Activated CD4-positive, alpha-beta memory T cell treated with anti-CD3 and anti-CD28 coated beads for 36 hours (primary cell): ENCODE measurements around the gene ADAM19. TPM values are rescaled to one million over a fixed set of nuclear protein-coding genes. Genes with fewer than 3 reads are reported as not detected.

Experiments
- CTCF ChIA-PET: fragments of 350-600 bp; sonication (Branson Sonifier 250); formaldehyde crosslinking; loops from one replicate; lab custom pipeline; 2021; ENCODE audit warnings: antibody characterized with exemption, inconsistent platforms; lab: Charles Lee
- POLR2A ChIA-PET: fragments of 350-600 bp; sonication (Branson Sonifier 250); formaldehyde crosslinking; loops from one replicate; lab custom pipeline; 2021; ENCODE audit warnings: antibody characterized with exemption; lab: Charles Lee
- DNase-seq: peaks from one replicate; pipeline ENCODE4 v3.0.0-alpha.2; 2020
- H3K27ac Mint-ChIP-seq: one replicate; pipeline ENCODE4 v1.8.0; 2021; ENCODE audit warnings: mixed read lengths
- H3K27me3 Mint-ChIP-seq: one replicate; pipeline ENCODE4 v1.8.0; 2021; ENCODE audit warnings: mixed read lengths
- H3K36me3 Mint-ChIP-seq: one replicate; pipeline ENCODE4 v1.8.0; 2021; ENCODE audit warnings: mixed read lengths
- H3K4me1 Mint-ChIP-seq: one replicate; pipeline ENCODE4 v1.8.0; 2021; ENCODE audit warnings: low read depth, mixed read lengths
- H3K4me3 Mint-ChIP-seq: one replicate; pipeline ENCODE4 v1.8.0; 2021; ENCODE audit warnings: mild to moderate bottlenecking, mixed read lengths
- H3K9me3 Mint-ChIP-seq: one replicate; pipeline ENCODE4 v1.8.0; 2021; ENCODE audit warnings: mixed read lengths
- intact Hi-C: fragments of 100-400 bp; cut with micrococcal nuclease; formaldehyde crosslinking; loops from one replicate; pipeline ENCODE4 v1.15.1; 2023
- total RNA-seq, 2 experiments: library from RNA; stranded (reverse); gene quantifications; one replicate each; pipeline ENCODE4 v1.2.3, GENCODE V29; 2021

ADAM19 gene
- total RNA-seq, 2 experiments from 2014 or later, result 107 to 111 TPM

DNA sequence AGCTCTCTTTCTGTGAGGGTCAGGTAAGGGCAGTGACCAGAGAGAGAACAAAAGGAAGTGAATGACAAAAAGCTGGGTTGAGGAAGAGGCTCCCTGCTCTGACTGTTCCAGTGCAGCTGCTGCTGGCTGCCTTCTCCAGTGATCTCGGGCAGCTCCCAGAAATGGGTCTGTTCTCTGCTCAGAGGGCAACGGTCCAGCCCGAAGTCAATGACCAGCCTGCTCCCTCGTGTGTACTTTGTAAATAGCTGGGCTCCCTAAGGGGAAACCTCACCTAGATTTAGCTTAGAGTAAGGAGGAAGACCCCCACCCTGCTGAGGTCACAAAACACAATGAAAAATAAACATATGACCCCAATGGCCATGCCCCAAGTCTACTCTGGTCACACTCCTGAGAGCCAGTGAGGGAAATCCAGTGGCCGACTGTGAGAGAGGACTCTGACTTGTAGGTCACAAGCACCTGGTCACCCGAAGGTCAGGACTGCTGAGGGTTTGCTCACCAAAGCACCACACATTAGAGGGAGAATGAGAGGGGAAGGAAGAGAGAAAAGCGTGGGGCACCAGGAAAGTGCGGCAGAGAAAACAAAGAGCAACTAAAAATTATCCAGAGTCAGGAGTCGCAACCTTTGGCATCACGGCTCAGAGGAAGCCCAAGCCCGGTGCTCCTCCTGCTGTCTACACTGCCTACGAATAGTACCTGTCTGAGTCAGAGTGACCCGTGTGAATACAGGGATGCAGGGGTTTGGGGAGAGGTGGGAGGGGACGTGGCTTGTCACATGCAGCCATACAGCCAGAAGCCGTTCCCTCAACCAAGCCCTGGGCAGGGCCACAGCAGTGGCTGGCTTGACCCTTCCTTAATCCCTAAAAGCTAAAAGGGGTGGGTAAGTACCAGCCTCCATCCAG, 95.7 kb downstream of the ADAM19 start:
- Mint-ChIP-seq H3K27me3 (no peaks in the 10 kb centered on the region), H3K27ac (no peak overlapping the region), H3K4me3 (no peak overlapping the region), H3K36me3 (peaks cover 66% of the 10 kb centered on the region), H3K9me3 (no peaks in the 10 kb centered on the region), H3K4me1 (peaks cover 29% of the 10 kb centered on the region)
- intact Hi-C loops, result loop anchor here (5.0 kb wide), 2 partner anchors 138 to 262 kb away; partner anchors contain the start of gene LSM11
- no peak for DNase-seq
- POLR2A ChIA-PET, result no interaction called here
- CTCF ChIA-PET, result interaction anchor here (0.6 to 2.9 kb wide), 5 partner anchors 9 to 263 kb away, joined by 3 to 16 read pairs (median 11); partner anchors contain the start of gene LSM11

DNA sequence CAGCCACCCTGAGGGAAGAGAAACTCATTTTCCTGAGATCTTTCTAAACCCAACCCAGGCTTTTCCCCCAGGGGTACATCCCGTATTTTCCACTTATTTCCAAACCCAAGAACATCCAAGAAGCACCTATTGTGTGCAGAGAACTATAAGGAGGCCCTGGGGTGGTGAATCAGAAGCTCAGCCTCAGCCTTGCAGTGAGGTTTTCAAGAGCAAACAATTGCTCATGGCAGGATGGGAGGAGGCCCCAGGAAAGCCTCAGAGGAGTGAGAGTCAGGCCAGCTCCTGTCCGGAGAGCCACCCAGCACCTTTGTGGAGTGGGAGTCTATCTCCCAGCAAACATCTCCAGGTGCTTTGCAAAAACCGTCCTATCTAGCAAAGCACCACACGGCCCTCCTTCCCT, 96.4 kb downstream of the ADAM19 start:
- H3K36me3 Mint-ChIP-seq, result peaks cover 61% of the 10 kb centered on the region
- H3K9me3 Mint-ChIP-seq, result no peaks in the 10 kb centered on the region
- peak overlapping the region; percentile 3 for H3K27ac Mint-ChIP-seq
- no peaks in the 10 kb centered on the region for H3K27me3 Mint-ChIP-seq
- DNase-seq, result no peak
- intact Hi-C loops, result loop anchor here (5.0 kb wide), 2 partner anchors 137 to 263 kb away; partner anchors contain the start of gene LSM11
- H3K4me1 Mint-ChIP-seq, result peaks cover 29% of the 10 kb centered on the region
- POLR2A ChIA-PET, result no interaction called here
- CTCF ChIA-PET, result interaction anchor here (0.6 to 2.9 kb wide), 5 partner anchors 8 to 264 kb away, joined by 3 to 16 read pairs (median 11); partner anchors contain the start of gene LSM11
- H3K4me3 Mint-ChIP-seq, result no peak overlapping the region

DNA sequence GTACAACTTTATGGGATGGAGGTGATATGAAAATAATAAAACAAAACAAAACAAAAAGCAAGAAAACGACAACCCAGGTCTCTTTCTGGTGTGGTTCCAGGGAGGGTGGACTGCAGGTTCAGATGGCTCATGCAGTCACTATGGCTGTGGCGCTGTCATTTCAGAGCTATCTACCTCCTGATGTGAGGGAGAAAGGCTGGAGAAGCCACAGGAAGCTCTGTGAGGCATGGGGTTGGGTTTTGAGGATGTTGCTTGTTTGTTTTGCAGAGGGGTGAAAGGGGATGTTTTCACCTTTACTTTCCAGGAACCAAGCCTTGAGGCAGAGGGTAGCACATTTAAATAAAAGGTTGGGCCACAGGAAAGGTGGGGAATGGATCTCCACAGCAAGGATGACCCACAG, 96.8 kb downstream of the ADAM19 start:
- H3K9me3 Mint-ChIP-seq, result no peaks in the 10 kb centered on the region
- H3K4me1 Mint-ChIP-seq, result peaks cover 29% of the 10 kb centered on the region
- peak overlapping the region; percentile 3 for H3K27ac Mint-ChIP-seq
- peaks cover 56% of the 10 kb centered on the region for H3K36me3 Mint-ChIP-seq
- no peak for DNase-seq
- CTCF ChIA-PET, result interaction anchor here (0.6 to 2.9 kb wide), 4 partner anchors 8 to 265 kb away, joined by 3 to 16 read pairs (median 10); partner anchors contain the start of gene LSM11
- no peak overlapping the region for H3K4me3 Mint-ChIP-seq
- no peaks in the 10 kb centered on the region for H3K27me3 Mint-ChIP-seq
- POLR2A ChIA-PET, result no interaction called here
- intact Hi-C loops, result loop anchor here (5.0 kb wide), 2 partner anchors 136 to 264 kb away; partner anchors contain the start of gene LSM11

DNA sequence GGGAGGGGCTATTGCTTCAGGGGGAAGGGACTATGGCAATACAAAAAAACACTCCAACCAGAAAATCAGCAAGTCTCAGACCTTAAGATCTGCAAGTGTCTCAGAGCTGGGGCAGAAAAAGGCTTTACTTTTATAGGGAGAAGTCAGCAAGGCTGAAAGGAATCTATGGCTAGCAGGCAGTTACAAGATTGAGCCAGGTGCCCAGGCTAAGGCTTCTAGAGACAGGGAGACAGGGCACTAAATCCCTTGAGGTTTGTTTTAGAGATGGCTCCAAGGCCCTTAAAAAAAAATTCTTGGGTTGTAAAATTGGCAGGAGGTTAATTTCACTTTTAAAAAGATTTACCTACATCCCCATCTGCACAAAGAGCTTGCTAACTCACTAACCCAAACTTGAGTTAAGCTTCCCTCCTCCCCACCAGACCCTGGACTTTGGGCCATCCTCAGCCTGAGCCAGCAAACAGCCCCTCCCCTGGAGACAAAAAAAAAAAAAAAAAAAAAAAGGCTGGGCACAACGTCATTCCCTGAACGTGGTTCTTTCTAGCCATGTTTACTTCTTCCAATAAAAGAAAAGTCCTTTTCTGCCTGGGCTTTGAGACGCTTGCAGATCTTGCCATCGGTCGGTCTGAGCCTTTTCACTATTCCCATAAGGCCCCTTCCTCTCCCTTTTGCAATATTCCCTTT, 97.6 kb downstream of the ADAM19 start:
- Mint-ChIP-seq H3K4me3 (no peak overlapping the region), H3K27me3 (no peaks in the 10 kb centered on the region), H3K9me3 (no peaks in the 10 kb centered on the region), H3K36me3 (peaks cover 54% of the 10 kb centered on the region), H3K4me1 (peaks cover 29% of the 10 kb centered on the region), H3K27ac (peak overlapping the region; percentile 28)
- ChIA-PET POLR2A (interaction anchor here (1.6 kb wide), 1 partner anchor 13 kb away, joined by 3 read pairs; no protein-coding TSS in a partner anchor), CTCF (interaction anchor here (0.6 to 11.6 kb wide), 7 partner anchors 10 to 265 kb away, joined by 3 to 128 read pairs (median 4); partner anchors contain the start of gene LSM11)
- no peak for DNase-seq
- intact Hi-C loops, result loop anchor here (1.0 to 5.0 kb wide), 4 partner anchors 47 to 264 kb away; partner anchors contain the start of gene LSM11

DNA sequence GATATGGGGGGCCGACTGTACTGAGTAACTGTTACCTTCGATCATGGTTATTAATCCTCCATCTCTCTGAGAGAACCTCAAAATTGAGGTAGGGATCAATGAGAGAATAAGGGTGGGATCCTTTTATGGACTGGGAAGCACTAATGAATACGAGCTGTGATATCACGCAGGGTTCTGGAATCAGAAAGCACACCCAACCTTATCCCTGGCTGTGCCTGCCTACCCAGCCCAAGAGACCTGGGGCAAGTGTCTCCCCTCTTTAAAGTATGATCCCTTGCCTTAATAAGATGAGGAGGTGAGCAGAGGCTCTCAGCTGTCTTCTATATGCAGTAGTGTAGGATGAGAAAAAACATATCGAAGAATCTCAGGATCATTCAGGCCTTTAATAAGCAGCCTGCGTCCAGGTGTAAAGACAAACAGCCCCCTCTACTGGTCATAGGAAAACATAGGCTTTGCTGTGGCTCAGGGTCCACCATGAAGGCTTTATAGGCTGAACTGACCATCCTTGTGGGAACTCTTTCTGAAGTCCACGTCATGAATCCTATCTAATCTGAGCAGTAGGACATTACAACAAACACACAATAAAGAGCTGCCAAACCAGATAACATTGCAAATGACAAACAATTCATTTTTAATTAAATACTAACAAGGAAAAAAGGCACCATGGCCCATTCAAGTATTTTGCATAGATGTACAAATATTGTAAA, 98.7 kb downstream of the ADAM19 start:
- Mint-ChIP-seq H3K36me3 (peaks cover 54% of the 10 kb centered on the region), H3K27ac (peak overlapping the region; percentile 40), H3K9me3 (no peaks in the 10 kb centered on the region), H3K27me3 (no peaks in the 10 kb centered on the region), H3K4me1 (peaks cover 27% of the 10 kb centered on the region), H3K4me3 (no peak overlapping the region)
- intact Hi-C loops, result loop anchor here (1.0 to 5.0 kb wide), 4 partner anchors 46 to 265 kb away; partner anchors contain the start of gene LSM11
- DNase-seq, result peak; percentile 33
- ChIA-PET CTCF (interaction anchor here (0.6 to 11.6 kb wide), 12 partner anchors 9 to 148 kb away, joined by 3 to 128 read pairs (median 4); a partner anchor contains a TSS), POLR2A (interaction anchor here (1.6 kb wide), 1 partner anchor 12 kb away, joined by 3 read pairs; no protein-coding TSS in a partner anchor)

DNA sequence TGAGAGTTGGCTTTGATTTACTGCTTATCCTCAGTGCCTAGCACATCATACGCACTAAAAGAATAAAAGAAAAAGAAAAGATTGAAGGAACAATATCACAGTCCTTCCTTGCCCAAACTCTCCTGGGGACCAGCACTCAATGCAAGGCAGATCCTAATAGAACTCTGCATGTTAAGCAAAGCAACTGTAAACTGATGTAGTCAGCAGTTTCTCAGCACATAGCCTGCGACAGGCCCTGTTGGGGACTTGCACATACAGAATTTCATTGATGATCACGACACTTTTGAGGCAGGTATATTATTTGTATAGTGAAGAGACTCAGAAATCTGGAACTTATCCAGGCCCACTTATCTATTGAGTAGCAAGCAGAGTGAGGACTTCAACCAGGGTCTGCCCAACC, 100.1 kb downstream of the ADAM19 start:
- H3K9me3 Mint-ChIP-seq, result no peaks in the 10 kb centered on the region
- POLR2A ChIA-PET, result no interaction called here
- H3K27me3 Mint-ChIP-seq, result no peaks in the 10 kb centered on the region
- no peak overlapping the region for H3K27ac Mint-ChIP-seq
- peaks cover 46% of the 10 kb centered on the region for H3K36me3 Mint-ChIP-seq
- DNase-seq, result no peak
- H3K4me3 Mint-ChIP-seq, result no peak overlapping the region
- intact Hi-C loops, result loop anchor here (5.0 kb wide), 2 partner anchors 133 to 267 kb away; partner anchors contain the start of gene LSM11
- CTCF ChIA-PET, result interaction anchor here (1.4 to 11.6 kb wide), 4 partner anchors 16 to 147 kb away, joined by 4 to 128 read pairs (median 12); partner anchors contain the start of gene NIPAL4
- H3K4me1 Mint-ChIP-seq, result peaks cover 16% of the 10 kb centered on the region

DNA sequence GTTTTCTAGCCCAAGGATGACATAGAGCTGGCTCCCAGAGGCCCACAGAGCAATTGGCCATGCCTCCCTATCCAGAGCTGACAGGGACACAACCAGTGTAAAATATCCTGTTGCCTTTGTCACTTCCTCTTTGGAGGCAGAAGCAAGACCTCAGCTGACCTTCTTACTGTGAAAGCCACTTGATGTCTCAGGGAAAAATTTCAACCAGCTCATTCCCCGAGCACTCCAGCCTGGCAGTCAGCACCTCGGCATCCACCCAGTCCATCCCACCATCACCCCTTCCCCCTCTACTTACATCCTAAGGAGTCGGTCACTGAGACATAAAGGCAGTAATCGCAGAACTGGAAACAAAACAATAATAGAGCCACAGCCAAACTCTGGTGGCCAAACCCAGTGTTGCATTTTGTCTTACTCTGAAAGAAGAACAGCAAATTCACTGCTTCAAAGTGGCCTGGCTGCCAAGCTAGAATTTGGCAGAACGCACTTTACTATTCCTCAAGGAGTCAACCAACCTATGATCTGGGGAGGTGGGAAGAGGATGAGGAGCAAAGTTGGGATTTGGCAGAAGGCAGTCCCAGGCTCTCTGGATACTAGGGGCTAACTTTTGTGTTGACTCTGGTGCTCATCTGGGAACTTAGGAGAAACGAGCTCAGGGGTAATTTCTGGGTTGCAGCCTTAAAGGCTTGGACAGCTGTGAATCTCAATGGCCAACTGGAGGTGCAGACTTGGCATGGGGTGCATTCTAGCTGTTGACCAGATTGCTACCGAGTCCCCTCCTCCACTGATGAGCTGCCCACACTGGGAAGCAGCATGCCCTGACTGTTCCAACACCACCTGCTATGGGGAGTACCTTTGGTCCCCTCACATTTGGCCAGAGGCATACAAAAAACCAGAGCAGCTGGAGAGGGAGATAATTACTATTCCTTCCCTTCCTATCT, 101.9 kb downstream of the ADAM19 start:
- H3K27ac Mint-ChIP-seq, result no peak overlapping the region
- H3K27me3 Mint-ChIP-seq, result no peaks in the 10 kb centered on the region
- H3K4me1 Mint-ChIP-seq, result peaks cover 2% of the 10 kb centered on the region
- ChIA-PET POLR2A (interaction anchor here (1.8 kb wide), 1 partner anchor 12 kb away, joined by 4 read pairs; no protein-coding TSS in a partner anchor), CTCF (interaction anchor here (1.1 to 11.6 kb wide), 5 partner anchors 40 to 269 kb away, joined by 3 to 128 read pairs (median 6); partner anchors contain the start of gene LSM11)
- no peaks in the 10 kb centered on the region for H3K9me3 Mint-ChIP-seq
- H3K4me3 Mint-ChIP-seq, result no peak overlapping the region
- H3K36me3 Mint-ChIP-seq, result peaks cover 35% of the 10 kb centered on the region
- intact Hi-C loops, result no loop called here
- no peak for DNase-seq

DNA sequence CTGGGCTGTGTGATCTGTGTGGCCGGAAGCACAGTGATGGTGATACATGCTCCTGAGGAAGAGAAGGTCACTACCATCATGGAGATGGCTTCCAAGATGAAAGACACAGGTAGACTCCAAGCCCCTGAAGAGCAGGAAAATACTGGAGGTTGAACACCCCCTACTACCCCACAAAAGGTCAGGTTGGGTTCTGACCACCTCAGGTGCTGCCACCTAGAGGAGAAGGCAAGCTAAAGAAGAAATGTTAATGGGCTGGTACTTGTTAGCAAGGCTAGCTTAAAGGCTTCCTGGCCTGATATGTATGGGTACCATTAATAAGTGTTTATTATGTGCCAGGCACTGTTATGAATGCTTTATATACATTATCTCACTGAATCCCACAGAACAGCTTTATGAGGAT, 103.9 kb downstream of the ADAM19 start:
- Mint-ChIP-seq H3K4me1 (no peaks in the 10 kb centered on the region), H3K36me3 (peaks cover 24% of the 10 kb centered on the region), H3K27ac (no peak overlapping the region), H3K27me3 (no peaks in the 10 kb centered on the region), H3K4me3 (no peak overlapping the region), H3K9me3 (no peaks in the 10 kb centered on the region)
- CTCF ChIA-PET, result interaction anchor here (0.6 to 11.6 kb wide), 42 partner anchors 8 to 323 kb away, joined by 3 to 128 read pairs (median 5); partner anchors contain the start of genes LSM11 and NIPAL4
- DNase-seq, result peak; percentile 40
- POLR2A ChIA-PET, result no interaction called here
- intact Hi-C loops, result no loop called here

DNA sequence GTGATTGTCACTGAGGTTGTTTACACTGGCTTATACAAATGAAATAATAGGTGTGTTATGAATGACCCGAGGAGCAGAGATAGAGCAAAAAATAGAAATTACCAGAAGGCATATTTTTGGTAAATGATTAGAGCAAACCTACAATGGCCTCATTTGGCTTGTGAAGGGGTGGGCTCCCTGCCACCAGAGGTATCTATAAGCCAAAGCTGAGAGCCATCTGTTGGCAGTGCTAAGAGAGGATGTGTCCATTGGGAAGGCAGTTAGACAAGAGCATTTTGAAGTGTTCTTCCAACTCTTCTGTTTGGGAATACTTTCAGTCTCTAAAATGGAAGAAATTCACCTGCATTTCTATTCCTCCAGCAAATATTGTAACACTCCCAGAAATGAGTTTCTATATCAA, 104.9 kb downstream of the ADAM19 start:
- DNase-seq, result no peak
- H3K36me3 Mint-ChIP-seq, result peaks cover 24% of the 10 kb centered on the region
- H3K4me1 Mint-ChIP-seq, result peaks cover 1% of the 10 kb centered on the region
- H3K9me3 Mint-ChIP-seq, result no peaks in the 10 kb centered on the region
- no peaks in the 10 kb centered on the region for H3K27me3 Mint-ChIP-seq
- H3K27ac Mint-ChIP-seq, result no peak overlapping the region
- no peak overlapping the region for H3K4me3 Mint-ChIP-seq
- ChIA-PET POLR2A (no interaction called here), CTCF (interaction anchor here (0.6 to 11.6 kb wide), 19 partner anchors 9 to 274 kb away, joined by 3 to 128 read pairs (median 6); partner anchors contain the start of genes LSM11 and NIPAL4)
- intact Hi-C loops, result no loop called here

DNA sequence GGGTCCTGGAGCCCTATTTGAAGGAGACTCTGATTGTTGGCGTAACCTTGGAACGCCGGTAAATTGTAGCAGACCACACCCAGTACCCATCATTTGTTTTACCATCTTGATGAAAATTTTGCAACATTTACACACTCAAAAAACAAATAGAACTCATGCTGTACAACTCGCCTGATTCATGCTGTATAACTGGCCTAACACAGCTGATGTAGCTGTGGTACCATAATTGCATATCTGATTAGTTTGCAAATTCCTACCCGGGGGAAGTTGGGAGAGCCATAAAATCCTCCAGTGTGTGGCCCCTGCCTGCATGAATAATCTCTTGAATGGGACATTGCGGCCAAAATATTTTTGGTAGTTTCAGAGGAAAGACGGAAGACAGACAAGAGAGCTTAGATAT, 105.9 kb downstream of the ADAM19 start:
- Mint-ChIP-seq H3K4me3 (no peak overlapping the region), H3K27ac (no peak overlapping the region), H3K36me3 (peaks cover 16% of the 10 kb centered on the region), H3K4me1 (peaks cover 11% of the 10 kb centered on the region), H3K9me3 (no peaks in the 10 kb centered on the region), H3K27me3 (no peaks in the 10 kb centered on the region)
- no peak for DNase-seq
- intact Hi-C loops, result loop anchor here (10.0 kb wide), 1 partner anchor 545 kb away; no protein-coding TSS in a partner anchor
- ChIA-PET POLR2A (no interaction called here), CTCF (interaction anchor here (0.8 to 11.6 kb wide), 17 partner anchors 8 to 249 kb away, joined by 3 to 128 read pairs (median 5); partner anchors contain the start of gene NIPAL4)
